PFSK-1 (cell line): Measurements from ENCODE around the gene OR52E6.

Source experiments
- FOXP2 ChIP-seq: optimal IDR thresholded peaks from 2 replicates; pipeline ENCODE3; 2011; ENCODE audit warnings: borderline replicate concordance, control low read depth, inconsistent platforms; ENCODE audit not compliant: insufficient read depth; ENCODE audit errors: extremely low read length, extremely low read depth
- POLR2AphosphoS5 ChIP-seq: IDR thresholded peaks from 2 replicates; pipeline ENCODE4 v1.6.1; 2012; ENCODE audit warnings: low read depth, mild to moderate bottlenecking, control low read depth, low read length, moderate library complexity
- SIN3A ChIP-seq: IDR thresholded peaks from 2 replicates; pipeline ENCODE4 v1.6.1; 2012; ENCODE audit warnings: mild to moderate bottlenecking, low read length, moderate library complexity, borderline replicate concordance; ENCODE audit not compliant: insufficient read depth
- TAF1 ChIP-seq: IDR thresholded peaks from 2 replicates; pipeline ENCODE4 v1.6.1; 2012; ENCODE audit warnings: low read length, control low read depth, borderline replicate concordance; ENCODE audit not compliant: insufficient read depth
- TF ChIP-seq, protein P1 (sequence below), 2 experiments: IDR thresholded peaks; 2 replicates each; pipeline versions ENCODE4 v1.6.1 to v1.8.0; 2011 to 2012; ENCODE audit warnings: low read depth in 2 of 2, low read length in 2 of 2, control low read depth in 1 of 2, inconsistent platforms in 1 of 2, mild to moderate bottlenecking in 1 of 2, moderate library complexity in 1 of 2; ENCODE audit not compliant: insufficient read depth in 1 of 2

Gene OR52E6

GRCh38 chr11:5847711-5848110 is 6.0 kb upstream of the OR52E6 start:
- TF ChIP-seq, protein P1, sequence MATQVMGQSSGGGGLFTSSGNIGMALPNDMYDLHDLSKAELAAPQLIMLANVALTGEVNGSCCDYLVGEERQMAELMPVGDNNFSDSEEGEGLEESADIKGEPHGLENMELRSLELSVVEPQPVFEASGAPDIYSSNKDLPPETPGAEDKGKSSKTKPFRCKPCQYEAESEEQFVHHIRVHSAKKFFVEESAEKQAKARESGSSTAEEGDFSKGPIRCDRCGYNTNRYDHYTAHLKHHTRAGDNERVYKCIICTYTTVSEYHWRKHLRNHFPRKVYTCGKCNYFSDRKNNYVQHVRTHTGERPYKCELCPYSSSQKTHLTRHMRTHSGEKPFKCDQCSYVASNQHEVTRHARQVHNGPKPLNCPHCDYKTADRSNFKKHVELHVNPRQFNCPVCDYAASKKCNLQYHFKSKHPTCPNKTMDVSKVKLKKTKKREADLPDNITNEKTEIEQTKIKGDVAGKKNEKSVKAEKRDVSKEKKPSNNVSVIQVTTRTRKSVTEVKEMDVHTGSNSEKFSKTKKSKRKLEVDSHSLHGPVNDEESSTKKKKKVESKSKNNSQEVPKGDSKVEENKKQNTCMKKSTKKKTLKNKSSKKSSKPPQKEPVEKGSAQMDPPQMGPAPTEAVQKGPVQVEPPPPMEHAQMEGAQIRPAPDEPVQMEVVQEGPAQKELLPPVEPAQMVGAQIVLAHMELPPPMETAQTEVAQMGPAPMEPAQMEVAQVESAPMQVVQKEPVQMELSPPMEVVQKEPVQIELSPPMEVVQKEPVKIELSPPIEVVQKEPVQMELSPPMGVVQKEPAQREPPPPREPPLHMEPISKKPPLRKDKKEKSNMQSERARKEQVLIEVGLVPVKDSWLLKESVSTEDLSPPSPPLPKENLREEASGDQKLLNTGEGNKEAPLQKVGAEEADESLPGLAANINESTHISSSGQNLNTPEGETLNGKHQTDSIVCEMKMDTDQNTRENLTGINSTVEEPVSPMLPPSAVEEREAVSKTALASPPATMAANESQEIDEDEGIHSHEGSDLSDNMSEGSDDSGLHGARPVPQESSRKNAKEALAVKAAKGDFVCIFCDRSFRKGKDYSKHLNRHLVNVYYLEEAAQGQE (IDR thresholded peaks at IDR 0.05; ENCODE audit: insufficient read depth in 1 of 2, low read depth in 2 of 2, low read length in 2 of 2): no peak
- TF ChIP-seq FOXP2 (no peak), TAF1 (no peak), SIN3A (no peak), POLR2AphosphoS5 (no peak)

DNA sequence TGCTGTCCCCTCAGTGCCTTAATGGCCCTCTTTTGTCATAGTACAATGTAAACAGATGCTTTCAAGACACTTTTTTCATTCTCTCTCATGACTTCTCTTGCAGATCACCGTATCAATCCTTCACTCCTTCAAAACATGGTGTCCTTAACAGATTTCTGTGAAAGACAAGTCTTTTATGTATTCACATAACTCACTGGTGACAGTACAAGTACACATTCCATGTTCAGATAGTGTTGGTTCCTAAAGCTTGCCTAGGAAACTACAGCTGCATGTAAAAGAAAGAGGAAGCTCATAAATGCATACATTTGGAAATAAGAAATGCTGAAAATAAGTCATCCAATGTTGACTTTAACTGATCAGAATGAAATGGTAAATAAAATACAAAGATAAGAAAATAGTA is 5.0 kb upstream of the OR52E6 start:
- no peak for TF ChIP-seq POLR2AphosphoS5
- TF ChIP-seq FOXP2: no peak
- TF ChIP-seq SIN3A: no peak
- TF ChIP-seq TAF1: no peak
- TF ChIP-seq, protein P1 (IDR thresholded peaks at IDR 0.05; ENCODE audit: insufficient read depth in 1 of 2, low read depth in 2 of 2, low read length in 2 of 2): no peak

- TF ChIP-seq FOXP2 (no peak), POLR2AphosphoS5 (no peak), TAF1 (no peak), SIN3A (no peak)
- TF ChIP-seq, protein P1 (IDR thresholded peaks at IDR 0.05; ENCODE audit: insufficient read depth in 1 of 2, low read depth in 2 of 2, low read length in 2 of 2): no peak
These were observed 4.0 kb downstream of the OR52E6 start for GRCh38 chr11:5837695-5838094.

- TF ChIP-seq FOXP2 (no peak), TAF1 (no peak), SIN3A (no peak), POLR2AphosphoS5 (no peak)
- TF ChIP-seq, protein P1 (IDR thresholded peaks at IDR 0.05; ENCODE audit: insufficient read depth in 1 of 2, low read depth in 2 of 2, low read length in 2 of 2): no peak
These were observed 8.3 kb downstream of the OR52E6 start for GRCh38 chr11:5833446-5833845.

DNA sequence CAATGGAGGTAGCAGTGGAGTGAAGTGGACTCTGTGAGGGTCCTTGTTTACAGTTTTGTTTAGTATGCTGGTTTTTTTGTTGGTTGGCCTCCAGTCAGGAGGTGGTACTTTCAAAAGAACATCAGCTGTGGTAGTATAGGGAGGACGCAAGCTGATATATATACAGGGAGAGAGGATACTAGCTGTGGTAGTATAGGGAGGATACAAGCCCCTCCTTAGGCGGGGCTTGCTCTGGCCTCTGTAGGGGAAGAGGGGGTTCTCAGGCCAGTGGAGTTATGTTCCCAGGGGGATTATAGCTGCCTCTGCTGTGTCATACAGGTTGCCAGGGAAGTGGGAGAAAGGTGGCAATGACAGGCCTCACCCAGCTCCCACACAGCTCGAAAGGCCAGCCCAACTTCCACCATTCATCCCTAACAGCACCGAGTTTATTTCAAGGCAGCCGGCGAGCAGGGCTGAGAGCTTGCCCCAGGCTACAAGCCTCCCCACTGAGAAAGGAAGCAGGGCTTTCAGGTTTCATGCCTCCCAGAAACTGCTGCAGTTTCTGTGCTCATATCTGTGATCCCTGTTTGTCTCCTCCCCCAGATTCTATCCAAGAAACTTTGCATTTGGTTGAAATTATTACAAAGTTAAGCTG is 10.4 kb downstream of the OR52E6 start:
- no peak for TF ChIP-seq SIN3A
- no peak for TF ChIP-seq FOXP2
- TF ChIP-seq TAF1: no peak
- TF ChIP-seq POLR2AphosphoS5: no peak
- TF ChIP-seq, protein P1 (IDR thresholded peaks at IDR 0.05; ENCODE audit: insufficient read depth in 1 of 2, low read depth in 2 of 2, low read length in 2 of 2): no peak
